ENCODE measurements around the gene MTNR1A.

- no peak for TF ChIP-seq CTCF (IDR thresholded peaks at IDR 0.05)
- no peak for TF ChIP-seq POLR2A (IDR thresholded peaks at IDR 0.05)
Measured at GRCh38 chr4:186534056-186534455, 21.3 kb downstream of the MTNR1A start.

Measured in upper lobe of left lung (tissue), 4 donors.